Measurements from ENCODE around the gene ARHGAP18.

GRCh38 chr6:129617986-129618385 lies 92.0 kb downstream of the ARHGAP18 start:
- no peak for TF ChIP-seq POLR2A (IDR thresholded peaks at IDR 0.05; ENCODE audit: low read length)
- TF ChIP-seq GATA1 (IDR thresholded peaks at IDR 0.05; ENCODE audit: low read depth, low read length) = no peak
